ENCODE results near the gene LRRC38.

- TF ChIP-seq CTCF (IDR thresholded peaks at IDR 0.05; ENCODE audit: insufficient read depth, low read depth, low read length) (no peak), EZH2 (IDR thresholded peaks at IDR 0.05; ENCODE audit: insufficient read depth, low read length) (no peak)
Observed at GRCh38 chr1:13513063-13513894, 524 bp downstream of the LRRC38 start.
